OCI-LY7 (cell line): ENCODE data around the gene FGR. TPM values are rescaled to one million over a fixed set of nuclear protein-coding genes. Genes with fewer than 3 reads are reported as not detected.

Experiments used
- BruUV-seq: library from RNA; stranded (reverse); fragments of 400-500 nt; replicated peaks from 2 replicates; lab custom pipeline; 2021; lab: Mats Ljungman, UMichigan
- CTCF ChIA-PET: fragments of 300-600 bp; sonication (Branson Sonifier 250); formaldehyde crosslinking; loops from one replicate; lab custom pipeline; 2022; ENCODE audit warnings: antibody characterized with exemption; ENCODE audit not compliant: unreplicated experiment; lab: Charles Lee
- POLR2A ChIA-PET: fragments of 300-600 bp; sonication (Branson Sonifier 250); formaldehyde crosslinking; loops from one replicate; lab custom pipeline; 2022; ENCODE audit warnings: antibody characterized with exemption; lab: Charles Lee
- DNase-seq: peaks from one replicate; pipeline ENCODE4 v3.0.0-alpha.2; 2015; ENCODE audit warnings: low spot score
- H2AFZ ChIP-seq: fragments of 200-600 bp; sonication (generic), shearing (Covaris generic); 2 replicates; pipeline ENCODE4 v1.6.1; 2014; ENCODE audit warnings: mild to moderate bottlenecking, antibody characterized with exemption, low read length, moderate library complexity
- H3K27ac ChIP-seq: fragments of 200-600 bp; sonication (generic); 2 replicates; pipeline ENCODE4 v1.5.1; 2014; ENCODE audit warnings: mixed run types, low read depth, mild to moderate bottlenecking, moderate library complexity, low read length, inconsistent platforms; ENCODE audit not compliant: poor library complexity, severe bottlenecking
- H3K36me3 ChIP-seq: fragments of 200-600 bp; sonication (generic); 2 replicates; pipeline ENCODE4 v1.6.1; 2014; ENCODE audit warnings: mild to moderate bottlenecking, antibody characterized with exemption, low read length, moderate library complexity, mixed read lengths; ENCODE audit not compliant: insufficient read depth
- H3K4me1 ChIP-seq: fragments of 200-600 bp; sonication (generic); 2 replicates; pipeline ENCODE4 v1.5.1; 2014; ENCODE audit warnings: mild to moderate bottlenecking, low read length; ENCODE audit not compliant: insufficient read depth, poor library complexity, severe bottlenecking
- H3K4me2 ChIP-seq: fragments of 200-600 bp; sonication (generic); 2 replicates; pipeline ENCODE4 v1.6.1; 2014; ENCODE audit warnings: mild to moderate bottlenecking, low read length
- H3K4me3 ChIP-seq: fragments of 200-600 bp; sonication (generic); 2 replicates; pipeline ENCODE4 v1.5.1; 2014; ENCODE audit warnings: mild to moderate bottlenecking, low read depth, low read length; ENCODE audit not compliant: poor library complexity, severe bottlenecking
- H3K79me2 ChIP-seq: fragments of 200-600 bp; sonication (generic); 2 replicates; pipeline ENCODE4 v1.6.1; 2016; ENCODE audit warnings: low read depth, mild to moderate bottlenecking, low read length, moderate library complexity, mixed read lengths; ENCODE audit not compliant: insufficient read depth
- H3K9me2 ChIP-seq: fragments of 200-600 bp; sonication (generic); 2 replicates; pipeline ENCODE4 v1.6.1; 2016; ENCODE audit warnings: mild to moderate bottlenecking, low read length, mixed read lengths; ENCODE audit not compliant: insufficient read depth
- H3K9me3 ChIP-seq: fragments of 200-600 bp; sonication (generic); 2 replicates; pipeline ENCODE4 v1.6.1; 2014; ENCODE audit warnings: mild to moderate bottlenecking, mixed run types, low read length, mixed read lengths
- H4K20me1 ChIP-seq: fragments of 200-600 bp; sonication (generic); 2 replicates; pipeline ENCODE4 v1.6.1; 2014; ENCODE audit warnings: mild to moderate bottlenecking, antibody characterized with exemption, low read length, moderate library complexity, mixed read lengths; ENCODE audit not compliant: insufficient read depth
- EZH2phosphoT487 ChIP-seq: fragments of 200-600 bp; sonication (generic); IDR thresholded peaks from 2 replicates; pipeline ENCODE4 v1.6.1; 2018; ENCODE audit warnings: low read depth, borderline replicate concordance, mild to moderate bottlenecking, mixed run types, antibody characterized with exemption, low read length, moderate library complexity, mixed read lengths
- intact Hi-C: fragments of 100-400 bp; cut with micrococcal nuclease; formaldehyde crosslinking; loops from one replicate; pipeline ENCODE4 v1.10.0; 2022; ENCODE audit not compliant: unreplicated experiment
- total RNA-seq, 2 experiments: library from RNA; depleted of rRNA in 1 of 2; stranded (reverse); fragments of >200 nt in 1 of 2; shearing (Covaris generic) in 1 of 2; gene quantifications; 2 replicates each; pipeline ENCODE4 v1.2.3, GENCODE V29; 2014 to 2022
- TF ChIP-seq, protein P1 (sequence below): fragments of 200-600 bp; sonication (generic); conservative IDR thresholded peaks from 2 replicates; pipeline ENCODE4 v1.5.1; 2014; ENCODE audit warnings: mild to moderate bottlenecking, antibody characterized with exemption, low read length, moderate library complexity, mixed read lengths

Gene FGR
- total RNA-seq, 2 experiments from 2014 or later = 1.2 to 2.2 TPM

DNA sequence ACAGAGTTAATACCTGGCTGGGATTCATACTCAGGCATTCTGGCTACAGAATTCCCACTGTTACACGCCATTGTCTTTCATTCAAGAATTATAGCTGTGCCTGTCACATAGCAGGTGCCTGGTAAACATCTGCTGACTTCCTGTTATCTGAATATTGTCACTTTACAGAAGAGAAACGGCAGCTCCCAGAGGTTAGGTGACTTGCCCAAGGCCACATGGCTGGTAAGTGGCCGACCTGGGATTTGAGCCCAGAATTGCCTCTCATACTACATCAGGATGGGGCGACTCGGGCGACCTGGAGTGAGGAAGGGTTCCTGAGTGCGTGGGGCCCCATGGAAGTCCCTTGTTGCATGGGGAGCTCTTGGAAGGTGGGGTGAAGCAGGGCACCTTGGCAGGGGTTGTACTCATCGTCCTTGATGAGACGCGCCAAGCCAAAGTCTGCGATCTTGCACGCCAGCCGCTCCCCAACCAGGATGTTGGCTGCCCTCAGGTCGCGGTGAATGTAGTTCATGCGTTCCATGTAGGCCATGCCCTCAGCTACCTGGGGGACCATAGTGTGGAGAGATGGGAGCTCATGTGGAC is 20.9 kb downstream of the FGR start:
- CTCF ChIA-PET = interaction anchor here (0.8 kb wide), 1 partner anchor 42 kb away, joined by 3 read pairs; no protein-coding TSS in a partner anchor
- no peak for DNase-seq

DNA sequence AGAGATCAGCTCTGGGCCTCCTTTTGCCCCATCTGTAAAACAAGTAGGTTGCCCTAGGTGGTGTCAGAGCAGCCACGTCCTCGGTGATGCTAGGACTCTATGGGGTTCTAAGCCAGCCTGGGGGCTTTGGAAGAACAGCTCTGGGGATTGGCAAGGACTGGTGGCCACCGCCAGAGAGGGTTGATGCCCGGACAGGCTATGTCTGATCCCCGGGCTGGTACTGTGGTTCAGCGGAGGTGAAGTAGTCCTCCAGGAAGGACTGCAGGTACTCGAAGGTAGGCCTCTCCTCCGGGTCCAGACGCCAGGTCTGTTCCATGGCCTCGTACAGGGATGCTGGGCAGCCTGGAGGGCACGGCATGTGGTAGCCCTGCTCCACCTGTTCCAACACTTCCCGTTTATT is 22.3 kb downstream of the FGR start:
- no peak for DNase-seq
- no peak overlapping the region for H3K4me3 ChIP-seq
- no peak overlapping the region for H3K27ac ChIP-seq
- no TSS peak for BruUV-seq
- H3K4me2 ChIP-seq = no peak overlapping the region
- no peak for TF ChIP-seq EZH2phosphoT487
- TF ChIP-seq, protein P1, sequence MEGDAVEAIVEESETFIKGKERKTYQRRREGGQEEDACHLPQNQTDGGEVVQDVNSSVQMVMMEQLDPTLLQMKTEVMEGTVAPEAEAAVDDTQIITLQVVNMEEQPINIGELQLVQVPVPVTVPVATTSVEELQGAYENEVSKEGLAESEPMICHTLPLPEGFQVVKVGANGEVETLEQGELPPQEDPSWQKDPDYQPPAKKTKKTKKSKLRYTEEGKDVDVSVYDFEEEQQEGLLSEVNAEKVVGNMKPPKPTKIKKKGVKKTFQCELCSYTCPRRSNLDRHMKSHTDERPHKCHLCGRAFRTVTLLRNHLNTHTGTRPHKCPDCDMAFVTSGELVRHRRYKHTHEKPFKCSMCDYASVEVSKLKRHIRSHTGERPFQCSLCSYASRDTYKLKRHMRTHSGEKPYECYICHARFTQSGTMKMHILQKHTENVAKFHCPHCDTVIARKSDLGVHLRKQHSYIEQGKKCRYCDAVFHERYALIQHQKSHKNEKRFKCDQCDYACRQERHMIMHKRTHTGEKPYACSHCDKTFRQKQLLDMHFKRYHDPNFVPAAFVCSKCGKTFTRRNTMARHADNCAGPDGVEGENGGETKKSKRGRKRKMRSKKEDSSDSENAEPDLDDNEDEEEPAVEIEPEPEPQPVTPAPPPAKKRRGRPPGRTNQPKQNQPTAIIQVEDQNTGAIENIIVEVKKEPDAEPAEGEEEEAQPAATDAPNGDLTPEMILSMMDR = no peak
- ChIA-PET CTCF (no interaction called here), POLR2A (no interaction called here)
- H3K79me2 ChIP-seq = no peaks in the 10 kb centered on the region
- H3K4me1 ChIP-seq = peaks cover 46% of the 10 kb centered on the region
- H3K9me3 ChIP-seq = no peaks in the 10 kb centered on the region
- H3K9me2 ChIP-seq = no peaks in the 10 kb centered on the region
- H4K20me1 ChIP-seq = no peaks in the 10 kb centered on the region
- H3K36me3 ChIP-seq = no peaks in the 10 kb centered on the region
- intact Hi-C loops = no loop called here
- H2AFZ ChIP-seq = no peak overlapping the region

More for the DNA sequence above, 20.9 kb downstream of the FGR start:
- intact Hi-C loops = no loop called here
- Histone ChIP-seq H3K36me3 (no peaks in the 10 kb centered on the region), H3K27ac (no peak overlapping the region), H3K9me3 (no peaks in the 10 kb centered on the region), H3K79me2 (no peaks in the 10 kb centered on the region), H2AFZ (no peak overlapping the region; the same call in 1 of the 2 replicates), H3K9me2 (no peaks in the 10 kb centered on the region), H3K4me3 (no peak overlapping the region), H3K4me1 (peaks cover 45% of the 10 kb centered on the region), H3K4me2 (no peak overlapping the region), H4K20me1 (no peaks in the 10 kb centered on the region)
- POLR2A ChIA-PET = interaction anchor here (1.2 to 1.3 kb wide), 2 partner anchors 44 to 124 kb away, joined by 3 read pairs; partner anchors contain the start of gene WASF2
- TF ChIP-seq, protein P1 = no peak
- TF ChIP-seq EZH2phosphoT487 = no peak
- BruUV-seq = no TSS peak

DNA sequence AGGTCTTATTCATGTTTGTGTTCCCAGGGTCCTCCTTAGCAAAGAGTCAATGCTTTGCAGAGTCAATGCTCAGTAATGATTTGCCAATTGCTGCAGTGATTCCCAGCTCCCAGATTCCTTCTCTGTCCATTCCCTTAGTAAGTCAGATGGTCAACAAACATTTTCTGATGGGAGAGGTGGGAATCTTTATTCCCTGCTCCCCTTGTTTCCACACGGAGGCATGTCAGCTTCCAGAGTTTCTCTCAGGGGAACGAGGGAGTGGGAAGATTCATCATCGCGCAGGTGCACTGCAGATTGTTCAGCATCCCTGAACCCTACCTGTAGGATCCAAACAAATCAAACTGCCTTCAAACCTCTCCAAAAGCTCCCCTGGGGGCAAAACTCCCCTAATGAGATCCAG is 23.5 kb downstream of the FGR start:
- no peak overlapping the region for H2AFZ ChIP-seq
- TF ChIP-seq, protein P1 = no peak
- no peak for TF ChIP-seq EZH2phosphoT487
- H3K9me3 ChIP-seq = no peaks in the 10 kb centered on the region
- H3K27ac ChIP-seq = no peak overlapping the region
- H4K20me1 ChIP-seq = no peaks in the 10 kb centered on the region
- intact Hi-C loops = no loop called here
- H3K4me2 ChIP-seq = no peak overlapping the region
- H3K9me2 ChIP-seq = no peaks in the 10 kb centered on the region
- no peaks in the 10 kb centered on the region for H3K36me3 ChIP-seq
- ChIA-PET POLR2A (interaction anchor here (0.5 to 0.6 kb wide), 3 partner anchors 106 to 1145 kb away, joined by 3 to 10 read pairs (median 4); no protein-coding TSS in a partner anchor), CTCF (interaction anchor here (3.9 kb wide), 1 partner anchor 51 kb away, joined by 26 read pairs; no protein-coding TSS in a partner anchor)
- H3K4me3 ChIP-seq = no peak overlapping the region
- no TSS peak for BruUV-seq
- H3K4me1 ChIP-seq = peaks cover 58% of the 10 kb centered on the region
- H3K79me2 ChIP-seq = no peaks in the 10 kb centered on the region
- DNase-seq = no peak
